Skeletal muscle tissue (tissue), 4 donors: ENCODE results near the gene LRRTM1. TPM values are rescaled to one million over a fixed set of nuclear protein-coding genes. Genes with fewer than 3 reads are reported as not detected.

Experiments used
- H3K27ac ChIP-seq: one replicate; pipeline ENCODE4 v1.7.0; 2013; ENCODE audit warnings: mild to moderate bottlenecking, low read depth, low read length, inconsistent platforms
- H3K27me3 ChIP-seq, 3 donors: one replicate each; pipeline ENCODE4 v1.7.0; 2013; ENCODE audit warnings: low read length in 3 of 3; ENCODE audit not compliant: control insufficient read depth in 3 of 3, insufficient read depth in 3 of 3
- H3K36me3 ChIP-seq, 3 donors: one replicate each; pipeline ENCODE4 v1.7.0; 2013; ENCODE audit warnings: low read length in 3 of 3; ENCODE audit not compliant: control insufficient read depth in 3 of 3, insufficient read depth in 3 of 3
- H3K4me1 ChIP-seq, 3 donors: one replicate each; pipeline ENCODE4 v1.7.0; 2013; ENCODE audit warnings: low read length in 3 of 3, mild to moderate bottlenecking in 3 of 3; ENCODE audit not compliant: control insufficient read depth in 3 of 3, insufficient read depth in 3 of 3
- H3K4me3 ChIP-seq, 3 donors: one replicate each; pipeline ENCODE4 v1.7.0; 2013; ENCODE audit warnings: low read length in 3 of 3
- H3K9ac ChIP-seq, 3 donors: one replicate each; pipeline ENCODE4 v1.7.0; 2013; ENCODE audit warnings: low read length in 3 of 3, mild to moderate bottlenecking in 3 of 3, moderate library complexity in 2 of 3, low read depth in 1 of 3
- H3K9me3 ChIP-seq, 3 donors: one replicate each; pipeline ENCODE4 v1.7.0; 2013; ENCODE audit warnings: low read length in 3 of 3; ENCODE audit not compliant: control insufficient read depth in 3 of 3
- total RNA-seq: library from RNA; depleted of rRNA; stranded (reverse); fragments of >200 nt; gene quantifications from one replicate; pipeline ENCODE4 v1.2.3, GENCODE V29; 2014
- donor health status: Osteomylitis.

LRRTM1 gene
- under 0.01 TPM for total RNA-seq

DNA sequence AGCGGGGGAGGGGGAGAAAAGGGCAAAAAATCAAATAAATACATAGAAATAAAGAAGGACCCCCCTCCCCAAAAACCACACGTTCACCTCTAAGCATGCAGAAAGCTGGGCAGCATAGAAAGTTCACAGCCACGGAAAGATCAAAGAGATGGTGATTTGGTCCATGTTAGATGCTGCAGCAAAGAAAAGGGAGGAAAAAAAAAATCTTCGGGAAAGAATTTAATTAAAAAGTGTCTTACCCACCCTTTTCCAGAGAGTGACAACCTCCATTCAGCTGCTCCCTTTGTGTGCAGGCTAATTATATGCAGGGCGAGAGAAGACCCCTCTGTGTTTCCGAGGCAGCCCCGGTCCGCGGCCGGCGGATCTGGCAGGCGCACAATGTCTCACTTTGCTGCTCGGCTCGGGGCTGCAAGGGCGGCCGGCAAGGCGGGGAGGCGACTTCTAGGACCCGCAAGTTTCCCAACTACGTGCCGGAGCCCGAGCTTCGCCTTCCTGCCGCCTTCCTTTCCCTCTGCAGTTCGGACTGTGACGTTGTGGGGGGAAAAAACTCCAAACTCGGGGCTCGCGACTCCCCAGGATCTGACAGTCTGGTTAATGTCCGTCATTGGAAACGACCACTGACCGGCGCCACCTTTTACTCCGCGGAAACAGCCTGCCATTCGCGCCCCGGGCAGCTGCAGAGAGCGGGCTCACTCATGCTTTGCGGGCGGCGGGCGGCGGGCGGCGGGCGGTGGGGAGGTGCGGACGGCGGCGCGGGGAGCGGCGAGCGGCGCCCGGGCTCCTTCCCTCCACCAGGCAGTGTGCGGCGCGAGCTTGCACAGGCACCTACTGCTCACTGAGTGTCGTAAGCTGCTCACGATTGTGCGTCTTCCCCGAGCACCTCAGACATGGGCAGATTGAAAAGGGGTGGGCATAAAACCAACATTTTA, at the start of gene LRRTM1:
Gene LRRTM1, minus strand, starts transcription at position 844 of the 929 bp plus-strand sequence. CDS start 933 bp downstream, outside the sequence.
- Histone ChIP-seq H3K4me1 (peaks cover 9 to 18% (median 16%) of the 10 kb centered on the region in 3 donors), H3K27me3 (peaks cover 45 to 60% (median 52%) of the 10 kb centered on the region in 3 donors), H3K36me3 (no peaks in the 10 kb centered on the region), H3K9me3 (no peaks in the 10 kb centered on the region), H3K27ac (no peak within 1 kb of the TSS), H3K4me3 (peak within 1 kb of the TSS; percentile 49 to 64 (median 51)), H3K9ac (no peak within 1 kb of the TSS)

DNA sequence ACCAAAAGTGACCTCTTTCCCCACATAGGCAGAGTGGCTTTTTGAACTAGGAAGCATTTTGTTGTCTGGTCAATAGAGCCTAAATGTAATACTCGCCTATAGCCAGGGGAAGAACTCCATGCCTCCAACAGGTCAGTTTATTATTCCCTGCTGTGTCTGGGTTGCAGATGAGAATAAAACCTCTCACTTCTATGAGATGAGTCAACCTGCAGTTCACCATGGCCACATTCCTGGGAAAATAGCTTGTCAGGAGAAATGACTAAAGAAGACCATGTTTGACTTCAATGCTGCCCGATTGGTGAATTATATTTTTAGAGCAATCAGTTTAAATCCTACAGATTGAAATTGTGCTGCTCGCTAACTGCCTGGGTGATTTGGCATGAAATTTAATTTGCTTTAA, 46.7 kb upstream of the LRRTM1 start:
- Histone ChIP-seq H3K4me3 (no peak overlapping the region), H3K36me3 (no peaks in the 10 kb centered on the region), H3K9me3 (no peaks in the 10 kb centered on the region)

GRCh38 chr2:80348953-80349352, 44.4 kb upstream of the LRRTM1 start:
- H3K4me3 ChIP-seq: no peak overlapping the region
- H3K27ac ChIP-seq: no peak overlapping the region
- no peak overlapping the region for H3K9ac ChIP-seq
- H3K9me3 ChIP-seq: no peaks in the 10 kb centered on the region
- no peaks in the 10 kb centered on the region for H3K36me3 ChIP-seq
- no peaks in the 10 kb centered on the region for H3K27me3 ChIP-seq
- H3K4me1 ChIP-seq: no peaks in the 10 kb centered on the region

More for the DNA sequence above, 46.7 kb upstream of the LRRTM1 start:
- Histone ChIP-seq H3K27me3 (no peaks in the 10 kb centered on the region), H3K4me1 (no peaks in the 10 kb centered on the region), H3K27ac (no peak overlapping the region), H3K9ac (no peak overlapping the region)

- H3K27ac ChIP-seq: no peak overlapping the region
- no peaks in the 10 kb centered on the region for H3K4me1 ChIP-seq
- H3K9ac ChIP-seq: no peak overlapping the region
- no peak overlapping the region for H3K4me3 ChIP-seq
- no peaks in the 10 kb centered on the region for H3K9me3 ChIP-seq
- H3K36me3 ChIP-seq: no peaks in the 10 kb centered on the region
- H3K27me3 ChIP-seq: no peaks in the 10 kb centered on the region
Observed at GRCh38 chr2:80348078-80348477, 43.5 kb upstream of the LRRTM1 start.

DNA sequence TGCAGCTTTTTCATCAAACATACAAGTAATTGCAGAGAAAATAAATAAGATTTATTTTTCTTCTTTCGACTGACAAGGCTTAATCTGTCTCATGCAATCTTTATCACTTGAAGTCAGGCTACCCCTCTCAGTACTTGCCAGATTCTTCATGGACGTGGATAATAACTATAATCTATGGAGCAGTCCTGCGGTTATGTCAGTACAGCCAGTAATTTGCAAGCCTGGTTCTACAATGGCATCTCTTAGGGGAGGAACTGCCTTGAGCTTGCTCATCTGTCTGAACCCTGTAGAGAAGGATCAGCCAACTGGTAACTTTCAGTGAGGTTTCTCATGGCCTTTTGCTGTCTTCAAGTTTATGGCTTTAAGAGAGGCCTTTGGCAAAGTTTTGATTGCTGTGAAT, 35.5 kb upstream of the LRRTM1 start:
- no peaks in the 10 kb centered on the region for H3K36me3 ChIP-seq
- H3K27me3 ChIP-seq: no peaks in the 10 kb centered on the region
- no peaks in the 10 kb centered on the region for H3K4me1 ChIP-seq
- no peak overlapping the region for H3K9ac ChIP-seq
- H3K9me3 ChIP-seq: no peaks in the 10 kb centered on the region
- no peak overlapping the region for H3K27ac ChIP-seq
- H3K4me3 ChIP-seq: no peak overlapping the region

DNA sequence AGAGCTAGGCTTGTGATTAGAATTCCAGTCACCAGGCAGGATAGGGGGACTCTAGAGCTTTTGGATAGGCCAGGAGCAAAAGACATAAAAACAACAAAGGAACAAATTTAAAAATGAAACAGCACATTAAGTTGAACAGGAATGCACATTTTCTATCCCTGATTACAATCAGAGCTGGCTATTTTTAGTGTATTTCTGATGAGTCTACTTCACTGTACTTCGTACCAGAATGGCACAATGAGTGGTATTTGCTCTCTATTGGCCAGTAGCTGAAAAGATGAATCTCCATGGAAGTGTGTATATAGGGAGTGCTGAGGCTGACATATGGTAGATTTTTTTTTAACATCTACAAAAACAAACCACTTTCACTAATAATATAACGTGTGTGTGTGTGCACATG, 34.2 kb upstream of the LRRTM1 start:
- H3K27me3 ChIP-seq: no peaks in the 10 kb centered on the region
- no peaks in the 10 kb centered on the region for H3K9me3 ChIP-seq
- H3K4me1 ChIP-seq: no peaks in the 10 kb centered on the region
- no peak overlapping the region for H3K27ac ChIP-seq
- H3K9ac ChIP-seq: no peak overlapping the region
- no peak overlapping the region for H3K4me3 ChIP-seq
- H3K36me3 ChIP-seq: no peaks in the 10 kb centered on the region

DNA sequence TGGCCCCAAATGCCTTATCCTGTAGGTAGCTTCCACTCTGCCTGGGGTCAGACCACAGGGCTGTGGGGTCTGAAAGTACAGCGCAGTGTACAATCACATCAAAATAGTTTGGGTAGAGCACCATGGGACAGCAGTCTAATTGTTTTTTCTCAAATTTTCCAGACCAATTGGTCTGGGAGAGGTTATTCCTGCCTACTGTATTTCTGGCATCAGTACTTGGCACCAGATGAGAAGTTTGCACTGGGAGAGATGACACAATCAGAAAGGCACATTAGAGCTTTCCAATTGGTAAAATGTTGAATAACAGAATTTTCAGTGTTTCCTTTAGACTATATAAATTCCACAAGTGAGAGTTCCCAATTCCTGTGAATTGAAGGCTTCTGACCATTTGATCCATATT, 30.9 kb upstream of the LRRTM1 start:
- H3K4me1 ChIP-seq: no peaks in the 10 kb centered on the region
- H3K9ac ChIP-seq: no peak overlapping the region
- no peaks in the 10 kb centered on the region for H3K9me3 ChIP-seq
- no peaks in the 10 kb centered on the region for H3K27me3 ChIP-seq
- no peak overlapping the region for H3K27ac ChIP-seq
- no peaks in the 10 kb centered on the region for H3K36me3 ChIP-seq
- no peak overlapping the region for H3K4me3 ChIP-seq

DNA sequence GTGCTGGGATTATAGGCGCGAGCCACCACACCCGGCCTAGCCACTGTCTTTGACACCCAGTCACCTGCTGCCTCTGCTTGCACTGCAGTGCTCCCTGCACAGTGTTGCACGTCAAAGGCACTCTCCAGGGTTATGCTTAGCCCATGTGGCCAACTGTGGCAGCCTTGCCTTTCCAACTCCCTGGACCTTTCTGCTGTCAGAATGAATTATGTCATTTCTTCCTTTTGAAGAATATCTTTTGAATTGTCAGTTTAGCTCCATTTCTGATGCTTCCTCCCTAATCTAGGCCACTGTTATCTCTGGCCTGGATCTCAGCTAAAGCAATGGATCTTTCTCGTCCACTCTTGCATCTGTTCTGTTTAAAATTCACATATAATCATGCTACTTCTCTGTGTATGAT, 29.3 kb upstream of the LRRTM1 start:
- Histone ChIP-seq H3K27ac (no peak overlapping the region), H3K4me1 (no peaks in the 10 kb centered on the region), H3K36me3 (no peaks in the 10 kb centered on the region), H3K9me3 (no peaks in the 10 kb centered on the region), H3K9ac (no peak overlapping the region), H3K4me3 (no peak overlapping the region), H3K27me3 (no peaks in the 10 kb centered on the region)

- H3K9me3 ChIP-seq: no peaks in the 10 kb centered on the region
- H3K4me3 ChIP-seq: no peak overlapping the region
- no peaks in the 10 kb centered on the region for H3K36me3 ChIP-seq
- no peak overlapping the region for H3K9ac ChIP-seq
- H3K4me1 ChIP-seq: no peaks in the 10 kb centered on the region
- H3K27ac ChIP-seq: no peak overlapping the region
- no peaks in the 10 kb centered on the region for H3K27me3 ChIP-seq
Observed at GRCh38 chr2:80330527-80331450, 26.2 kb upstream of the LRRTM1 start.

GRCh38 chr2:80329491-80329890, 24.9 kb upstream of the LRRTM1 start:
- Histone ChIP-seq H3K36me3 (no peaks in the 10 kb centered on the region), H3K27me3 (no peaks in the 10 kb centered on the region), H3K4me1 (no peaks in the 10 kb centered on the region), H3K27ac (no peak overlapping the region), H3K9me3 (no peaks in the 10 kb centered on the region), H3K9ac (no peak overlapping the region), H3K4me3 (no peak overlapping the region)
